Muscle layer of duodenum (tissue), 2 donors: ENCODE measurements around the gene RAB3C.

Experiments used
- H3K27ac ChIP-seq: one replicate; pipeline ENCODE4 v1.7.0; 2013; ENCODE audit warnings: mild to moderate bottlenecking, low read length
- H3K27me3 ChIP-seq: one replicate; pipeline ENCODE4 v1.7.0; 2013; ENCODE audit warnings: low read depth, mild to moderate bottlenecking, control low read depth, low read length
- H3K36me3 ChIP-seq, 2 donors: one replicate each; pipeline ENCODE4 v1.7.0; 2013; ENCODE audit warnings: low read length in 2 of 2, control low read depth in 1 of 2, mild to moderate bottlenecking in 1 of 2; ENCODE audit not compliant: insufficient read depth in 2 of 2, control insufficient read depth in 1 of 2
- H3K4me1 ChIP-seq, 2 donors: one replicate each; pipeline ENCODE4 v1.7.0; 2013; ENCODE audit warnings: low read length in 2 of 2, mild to moderate bottlenecking in 2 of 2, control low read depth in 1 of 2, moderate library complexity in 1 of 2; ENCODE audit not compliant: insufficient read depth in 2 of 2, control insufficient read depth in 1 of 2
- H3K4me3 ChIP-seq, 2 donors: one replicate each; pipeline ENCODE4 v1.7.0; 2013; ENCODE audit warnings: low read length in 2 of 2, low read depth in 1 of 2, mild to moderate bottlenecking in 1 of 2
- H3K9me3 ChIP-seq, 2 donors: one replicate each; pipeline ENCODE4 v1.7.0; 2013; ENCODE audit warnings: low read length in 2 of 2, control low read depth in 1 of 2, mild to moderate bottlenecking in 1 of 2; ENCODE audit not compliant: control insufficient read depth in 1 of 2
- donor health status: healthy.

The RAB3C gene

GRCh38 chr5:58855851-58856739 is 273.2 kb downstream of the RAB3C start:
- Histone ChIP-seq H3K27ac (no peak overlapping the region), H3K27me3 (no peaks in the 10 kb centered on the region), H3K4me3 (no peak overlapping the region), H3K4me1 (no peaks in the 10 kb centered on the region), H3K36me3 (no peaks in the 10 kb centered on the region), H3K9me3 (no peaks in the 10 kb centered on the region)

GRCh38 chr5:58857609-58858008 is 274.7 kb downstream of the RAB3C start:
- Histone ChIP-seq H3K4me3 (no peak overlapping the region), H3K4me1 (no peaks in the 10 kb centered on the region), H3K9me3 (no peaks in the 10 kb centered on the region), H3K36me3 (no peaks in the 10 kb centered on the region), H3K27me3 (no peaks in the 10 kb centered on the region), H3K27ac (no peak overlapping the region)

- Histone ChIP-seq H3K27ac (no peak overlapping the region), H3K4me1 (no peaks in the 10 kb centered on the region), H3K36me3 (no peaks in the 10 kb centered on the region)
Observed at GRCh38 chr5:58860680-58861079, 277.8 kb downstream of the RAB3C start.

GRCh38 chr5:58868931-58869330 is 286.1 kb downstream of the RAB3C start:
- no peaks in the 10 kb centered on the region for H3K36me3 ChIP-seq
- H3K27ac ChIP-seq = no peak overlapping the region
- no peaks in the 10 kb centered on the region for H3K4me1 ChIP-seq
- no peaks in the 10 kb centered on the region for H3K27me3 ChIP-seq
- no peaks in the 10 kb centered on the region for H3K9me3 ChIP-seq
- no peak overlapping the region for H3K4me3 ChIP-seq

More at GRCh38 chr5:58860680-58861079, 277.8 kb downstream of the RAB3C start:
- no peaks in the 10 kb centered on the region for H3K27me3 ChIP-seq
- H3K9me3 ChIP-seq = no peaks in the 10 kb centered on the region
- H3K4me3 ChIP-seq = no peak overlapping the region

GRCh38 chr5:58871648-58872242 is 288.9 kb downstream of the RAB3C start:
- Histone ChIP-seq H3K9me3 (no peaks in the 10 kb centered on the region), H3K36me3 (no peaks in the 10 kb centered on the region), H3K4me3 (no peak overlapping the region), H3K27me3 (no peaks in the 10 kb centered on the region), H3K4me1 (no peaks in the 10 kb centered on the region), H3K27ac (no peak overlapping the region)

- Histone ChIP-seq H3K4me3 (no peak overlapping the region), H3K27ac (no peak overlapping the region), H3K36me3 (no peaks in the 10 kb centered on the region), H3K9me3 (no peaks in the 10 kb centered on the region), H3K4me1 (no peaks in the 10 kb centered on the region), H3K27me3 (no peaks in the 10 kb centered on the region)
Observed at GRCh38 chr5:58872670-58873273, 289.9 kb downstream of the RAB3C start.

- no peaks in the 10 kb centered on the region for H3K4me1 ChIP-seq
- no peaks in the 10 kb centered on the region for H3K9me3 ChIP-seq
- H3K27ac ChIP-seq = no peak overlapping the region
- no peak overlapping the region for H3K4me3 ChIP-seq
- H3K27me3 ChIP-seq = no peaks in the 10 kb centered on the region
- H3K36me3 ChIP-seq = no peaks in the 10 kb centered on the region
Observed at GRCh38 chr5:58875599-58875998, 292.7 kb downstream of the RAB3C start.

GRCh38 chr5:58885260-58885659 is 302.4 kb downstream of the RAB3C start:
- H3K4me3 ChIP-seq = no peak overlapping the region
- no peaks in the 10 kb centered on the region for H3K27me3 ChIP-seq
- H3K9me3 ChIP-seq = no peaks in the 10 kb centered on the region
- H3K4me1 ChIP-seq = no peaks in the 10 kb centered on the region
- no peaks in the 10 kb centered on the region for H3K36me3 ChIP-seq
- H3K27ac ChIP-seq = no peak overlapping the region

GRCh38 chr5:58886315-58887207 is 303.7 kb downstream of the RAB3C start:
- H3K27me3 ChIP-seq = no peaks in the 10 kb centered on the region
- H3K9me3 ChIP-seq = no peaks in the 10 kb centered on the region
- no peak overlapping the region for H3K27ac ChIP-seq
- no peak overlapping the region for H3K4me3 ChIP-seq
- H3K4me1 ChIP-seq = no peaks in the 10 kb centered on the region
- no peaks in the 10 kb centered on the region for H3K36me3 ChIP-seq

- no peak overlapping the region for H3K27ac ChIP-seq
- H3K36me3 ChIP-seq = no peaks in the 10 kb centered on the region
- no peaks in the 10 kb centered on the region for H3K4me1 ChIP-seq
- H3K27me3 ChIP-seq = no peaks in the 10 kb centered on the region
- no peak overlapping the region for H3K4me3 ChIP-seq
- no peaks in the 10 kb centered on the region for H3K9me3 ChIP-seq
Observed at GRCh38 chr5:58887311-58887710, 304.4 kb downstream of the RAB3C start.
